ENCODE measurements around the gene TIPIN. TPM values are rescaled to one million over a fixed set of nuclear protein-coding genes. Genes with fewer than 3 reads are reported as not detected.

Gene TIPIN
- total RNA-seq, 2 experiments from 2014 or later, result 3.7 to 3.9 TPM

GRCh38 chr15:66323312-66323928 lies 33.1 kb downstream of the TIPIN start:
- Mint-ChIP-seq H3K27ac (no peak overlapping the region), H3K4me1 (ENCODE audit: low read depth) (no peaks in the 10 kb centered on the region), H3K27me3 (no peaks in the 10 kb centered on the region), H3K4me3 (no peak overlapping the region), H3K9me3 (no peaks in the 10 kb centered on the region), H3K36me3 (ENCODE audit: low read depth) (peaks cover 93% of the 10 kb centered on the region)
- no peaks in the 10 kb centered on the region for H3K4me1 ChIP-seq (ENCODE audit: insufficient read depth, low read length)
- H3K27me3 ChIP-seq (ENCODE audit: control insufficient read depth in 1 of 2, insufficient read depth in 2 of 2, low read length in 2 of 2), result no peaks in the 10 kb centered on the region
- TF ChIP-seq CTCF (IDR thresholded peaks at IDR 0.05), result no peak
- ATAC-seq (ENCODE audit: poor library complexity) (no peak), DNase-seq (no peak)
- intact Hi-C loops (cut with DNase I, micrococcal nuclease), result no loop called here
- POLR2A ChIA-PET, result interaction anchor here (0.7 kb wide), 1 partner anchor 1269 kb away, joined by 3 read pairs; no protein-coding TSS in a partner anchor
- CTCF ChIA-PET, result no interaction called here
- H3K9me3 ChIP-seq (ENCODE audit: control insufficient read depth in 1 of 2, insufficient read depth in 1 of 2, low read length in 2 of 2), result no peaks in the 10 kb centered on the region
- no peak overlapping the region for H3K27ac ChIP-seq (ENCODE audit: low read depth in 1 of 2, low read length in 2 of 2)
- H3K36me3 ChIP-seq (ENCODE audit: insufficient read depth, low read length), result peaks cover 74% of the 10 kb centered on the region
- H3K4me3 ChIP-seq (ENCODE audit: low read length), result no peak overlapping the region

GRCh38 chr15:66312144-66312543 lies 44.3 kb downstream of the TIPIN start:
- POLR2A ChIA-PET, result no interaction called here
- peaks cover 94% of the 10 kb centered on the region for H3K36me3 ChIP-seq (ENCODE audit: insufficient read depth, low read length)
- H3K27ac Mint-ChIP-seq, result no peak overlapping the region
- H3K4me1 ChIP-seq (ENCODE audit: insufficient read depth, low read length), result no peaks in the 10 kb centered on the region
- no peaks in the 10 kb centered on the region for H3K9me3 Mint-ChIP-seq
- H3K4me3 Mint-ChIP-seq, result no peak overlapping the region
- ATAC-seq (ENCODE audit: poor library complexity) (no peak), DNase-seq (no peak)
- no peaks in the 10 kb centered on the region for H3K9me3 ChIP-seq (ENCODE audit: control insufficient read depth in 1 of 2, insufficient read depth in 1 of 2, low read length in 2 of 2)
- H3K27ac ChIP-seq (ENCODE audit: low read depth in 1 of 2, low read length in 2 of 2), result no peak overlapping the region
- peaks cover 96% of the 10 kb centered on the region for H3K36me3 Mint-ChIP-seq (ENCODE audit: low read depth)
- H3K27me3 Mint-ChIP-seq, result no peaks in the 10 kb centered on the region
- no peak for TF ChIP-seq CTCF (IDR thresholded peaks at IDR 0.05)
- no peaks in the 10 kb centered on the region for H3K4me1 Mint-ChIP-seq (ENCODE audit: low read depth)
- intact Hi-C loops (cut with DNase I, micrococcal nuclease), result no loop called here
- no peaks in the 10 kb centered on the region for H3K27me3 ChIP-seq (ENCODE audit: control insufficient read depth in 1 of 2, insufficient read depth in 2 of 2, low read length in 2 of 2)
- H3K4me3 ChIP-seq (ENCODE audit: low read length), result no peak overlapping the region
- CTCF ChIA-PET, result no interaction called here

GRCh38 chr15:66310786-66311185 lies 45.7 kb downstream of the TIPIN start:
- peaks cover 96% of the 10 kb centered on the region for H3K36me3 Mint-ChIP-seq (ENCODE audit: low read depth)
- no peaks in the 10 kb centered on the region for H3K4me1 Mint-ChIP-seq (ENCODE audit: low read depth)
- no peak overlapping the region for H3K4me3 ChIP-seq (ENCODE audit: low read length)
- no peak overlapping the region for H3K4me3 Mint-ChIP-seq
- H3K9me3 Mint-ChIP-seq, result no peaks in the 10 kb centered on the region
- H3K27ac Mint-ChIP-seq, result no peak overlapping the region
- intact Hi-C loops (cut with DNase I, micrococcal nuclease), result no loop called here
- H3K4me1 ChIP-seq (ENCODE audit: insufficient read depth, low read length), result no peaks in the 10 kb centered on the region
- no peak for TF ChIP-seq CTCF (IDR thresholded peaks at IDR 0.05)
- CTCF ChIA-PET, result no interaction called here
- peaks cover 87% of the 10 kb centered on the region for H3K36me3 ChIP-seq (ENCODE audit: insufficient read depth, low read length)
- no peak overlapping the region for H3K27ac ChIP-seq (ENCODE audit: low read depth in 1 of 2, low read length in 2 of 2)
- POLR2A ChIA-PET, result no interaction called here
- H3K27me3 Mint-ChIP-seq, result no peaks in the 10 kb centered on the region
- DNase-seq (no peak), ATAC-seq (ENCODE audit: poor library complexity) (no peak)
- no peaks in the 10 kb centered on the region for H3K9me3 ChIP-seq (ENCODE audit: control insufficient read depth in 1 of 2, insufficient read depth in 1 of 2, low read length in 2 of 2)
- H3K27me3 ChIP-seq (ENCODE audit: control insufficient read depth in 1 of 2, insufficient read depth in 2 of 2, low read length in 2 of 2), result no peaks in the 10 kb centered on the region

All from CD4-positive, alpha-beta T cell (primary cell).